ENCODE data around the gene PALLD.

Gene PALLD

DNA sequence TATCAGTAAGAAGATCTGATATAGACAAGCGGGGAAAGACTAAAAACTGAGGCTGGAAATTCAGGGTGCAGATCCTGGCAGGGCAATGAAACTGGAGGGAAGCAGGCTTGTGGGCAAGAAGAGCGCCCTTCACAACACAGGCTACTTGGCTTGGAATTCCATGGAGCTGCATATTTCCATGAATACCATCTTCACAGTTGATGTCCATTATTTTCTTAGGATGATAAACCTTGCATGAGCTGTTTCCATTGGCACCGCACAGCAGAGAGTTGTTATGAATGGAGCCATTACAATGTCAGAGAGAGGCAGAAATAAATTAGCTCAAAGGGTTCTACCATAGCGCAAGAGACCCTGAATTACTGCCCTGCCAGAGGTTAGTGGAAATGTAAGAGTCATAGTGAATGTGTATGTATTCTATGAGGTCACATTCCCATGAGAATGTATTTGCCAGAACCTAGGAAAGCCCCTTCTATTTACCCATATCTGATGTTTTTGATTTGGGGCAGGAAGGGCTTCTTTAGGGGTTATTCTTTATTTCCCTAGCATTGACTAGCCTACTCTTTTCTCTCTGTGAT is 215.6 kb downstream of the PALLD start:
- peaks cover 8% of the 10 kb centered on the region; the same call in 1 of the 2 replicates for H3K36me3 ChIP-seq (ENCODE audit: insufficient read depth, low read length)
- WGBS, result 95% methylated on average over 4 of the region's 4 CpGs

DNA sequence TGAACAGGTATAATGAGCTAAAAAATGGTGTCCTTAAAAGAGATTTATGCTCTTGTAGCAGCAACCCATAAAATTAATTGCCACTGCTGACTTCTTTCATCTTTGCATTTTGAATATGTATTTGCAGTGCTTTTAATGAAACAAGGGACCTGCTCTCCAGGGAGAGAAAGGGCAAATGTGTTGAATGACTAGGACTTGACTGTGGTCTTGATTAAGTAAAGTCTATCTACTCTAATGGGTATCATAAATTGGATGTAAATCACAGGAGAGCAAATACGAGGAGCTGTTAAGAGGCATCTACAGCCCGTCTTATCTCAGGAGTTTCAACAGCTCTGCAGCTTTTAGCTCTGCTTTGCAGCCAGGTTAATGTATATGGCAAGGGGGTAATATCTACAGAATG is 216.4 kb downstream of the PALLD start:
- Histone ChIP-seq H3K4me1 (ENCODE audit: insufficient read depth, low read length) (peaks cover 17% of the 10 kb centered on the region), H3K27ac (ENCODE audit: low read depth, low read length) (no peak overlapping the region), H3K9me3 (ENCODE audit: insufficient read depth, low read depth, low read length) (no peaks in the 10 kb centered on the region), H3K27me3 (ENCODE audit: insufficient read depth, low read length) (peaks cover 5% of the 10 kb centered on the region; the same call in 1 of the 2 replicates), H3K36me3 (ENCODE audit: insufficient read depth, low read length) (peaks cover 8% of the 10 kb centered on the region; the same call in 1 of the 2 replicates), H3K9ac (ENCODE audit: low read depth, low read length) (no peak overlapping the region), H3K4me3 (ENCODE audit: low read length) (no peak overlapping the region)
- WGBS, result 82% methylated on average over 2 of the region's 2 CpGs

More for the DNA sequence above, 215.6 kb downstream of the PALLD start:
- H3K9me3 ChIP-seq (ENCODE audit: insufficient read depth, low read depth, low read length), result no peaks in the 10 kb centered on the region
- no peak overlapping the region for H3K4me3 ChIP-seq (ENCODE audit: low read length)
- peaks cover 17% of the 10 kb centered on the region for H3K4me1 ChIP-seq (ENCODE audit: insufficient read depth, low read length)
- H3K9ac ChIP-seq (ENCODE audit: low read depth, low read length), result no peak overlapping the region
- H3K27me3 ChIP-seq (ENCODE audit: insufficient read depth, low read length), result peaks cover 5% of the 10 kb centered on the region; the same call in 1 of the 2 replicates
- no peak overlapping the region for H3K27ac ChIP-seq (ENCODE audit: low read depth, low read length)

DNA sequence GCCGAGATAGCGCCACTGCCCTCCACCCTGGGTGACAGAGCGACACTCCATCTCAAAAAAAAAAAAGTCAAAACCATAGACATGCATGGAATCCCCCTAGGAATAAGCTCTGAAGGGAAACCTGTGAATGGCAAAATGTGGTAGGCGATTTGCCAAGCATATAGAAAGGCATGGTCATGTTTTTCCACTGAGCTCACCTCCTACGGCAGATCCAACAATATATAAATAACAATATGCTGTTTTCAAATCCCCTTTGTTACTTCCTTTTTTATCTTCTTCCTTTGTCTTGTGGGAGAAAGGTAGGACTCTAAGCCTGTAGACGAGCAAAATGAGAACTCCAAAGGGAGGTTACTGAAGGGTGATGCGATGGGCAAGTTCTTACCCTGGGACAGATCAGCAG is 219.0 kb downstream of the PALLD start:
- no peak overlapping the region for H3K9ac ChIP-seq (ENCODE audit: low read depth, low read length)
- WGBS, result 63% methylated on average over 6 of the region's 7 CpGs
- no peaks in the 10 kb centered on the region for H3K9me3 ChIP-seq (ENCODE audit: insufficient read depth, low read depth, low read length)
- H3K27ac ChIP-seq (ENCODE audit: low read depth, low read length), result peak overlapping the region; percentile 21; the same call in 1 of the 2 replicates
- H3K36me3 ChIP-seq (ENCODE audit: insufficient read depth, low read length), result peaks cover 8% of the 10 kb centered on the region; the same call in 1 of the 2 replicates
- peaks cover 17% of the 10 kb centered on the region for H3K4me1 ChIP-seq (ENCODE audit: insufficient read depth, low read length)
- H3K4me3 ChIP-seq (ENCODE audit: low read length), result no peak overlapping the region
- H3K27me3 ChIP-seq (ENCODE audit: insufficient read depth, low read length), result peaks cover 5% of the 10 kb centered on the region; the same call in 1 of the 2 replicates

DNA sequence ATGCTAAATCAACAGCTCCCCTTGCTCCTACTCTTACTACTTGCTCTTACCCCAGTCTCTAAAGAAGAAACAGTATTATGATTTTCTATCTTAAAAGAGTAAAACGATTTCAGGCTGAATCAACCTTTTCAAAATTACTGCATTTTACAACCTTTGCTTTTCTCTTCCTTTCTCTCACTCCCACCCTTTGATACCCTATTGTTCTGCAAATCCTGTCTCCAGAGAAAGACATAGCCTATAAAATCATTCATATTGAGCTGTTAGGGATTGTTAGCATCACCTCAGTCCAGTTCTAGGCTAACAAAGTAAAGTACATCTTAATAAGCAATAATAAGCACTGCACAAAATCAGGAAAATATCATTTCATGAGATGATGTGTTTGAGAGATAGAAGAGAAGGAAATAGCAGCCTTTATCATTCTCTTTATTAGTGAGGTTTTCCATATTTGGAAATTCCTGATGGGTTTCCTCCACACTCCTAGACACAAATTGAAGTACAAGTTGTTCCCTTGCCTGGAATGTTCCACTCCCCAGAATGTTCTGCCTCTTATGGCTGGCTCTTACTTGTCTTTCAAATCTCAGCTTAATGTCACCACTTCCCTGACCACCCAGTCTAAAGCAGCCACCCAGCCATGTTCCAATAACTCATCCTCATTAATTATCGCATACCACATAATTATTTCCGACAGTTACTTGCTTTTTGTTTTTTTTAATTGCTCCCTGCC is 219.7 kb downstream of the PALLD start:
- peak overlapping the region; percentile 21; the same call in 1 of the 2 replicates for H3K27ac ChIP-seq (ENCODE audit: low read depth, low read length)
- H3K4me1 ChIP-seq (ENCODE audit: insufficient read depth, low read length), result peaks cover 17% of the 10 kb centered on the region
- no peak overlapping the region for H3K9ac ChIP-seq (ENCODE audit: low read depth, low read length)
- whole genome bisulfite sequencing, result 77% methylated on average over 3 of the region's 3 CpGs
- H3K36me3 ChIP-seq (ENCODE audit: insufficient read depth, low read length), result peaks cover 6% of the 10 kb centered on the region; the same call in 1 of the 2 replicates
- H3K4me3 ChIP-seq (ENCODE audit: low read length), result no peak overlapping the region
- no peaks in the 10 kb centered on the region for H3K9me3 ChIP-seq (ENCODE audit: insufficient read depth, low read depth, low read length)
- H3K27me3 ChIP-seq (ENCODE audit: insufficient read depth, low read length), result peaks cover 5% of the 10 kb centered on the region; the same call in 1 of the 2 replicates

DNA sequence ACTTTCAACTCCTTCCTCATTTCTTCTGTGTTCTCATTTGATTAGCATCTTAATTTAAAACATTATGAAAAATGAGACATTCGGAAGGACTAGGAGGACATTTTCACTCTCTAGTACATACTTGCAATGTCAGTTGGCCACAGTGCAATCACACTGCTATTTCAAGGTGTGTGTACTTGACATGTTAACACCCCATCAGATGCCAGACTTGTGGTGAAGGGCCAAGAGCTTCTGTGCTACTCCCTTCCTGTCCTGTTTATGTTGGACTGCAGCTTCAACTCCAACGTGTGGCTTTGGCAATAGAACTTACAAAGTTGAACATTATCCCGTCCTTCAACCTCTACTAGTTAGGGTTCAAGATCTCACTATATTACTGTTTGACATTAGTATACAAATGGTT is 221.0 kb downstream of the PALLD start:
- H3K4me1 ChIP-seq (ENCODE audit: insufficient read depth, low read length), result peaks cover 17% of the 10 kb centered on the region
- H3K27me3 ChIP-seq (ENCODE audit: insufficient read depth, low read length), result peaks cover 5% of the 10 kb centered on the region; the same call in 1 of the 2 replicates
- 56% methylated on average over 3 of the region's 3 CpGs for WGBS
- no peak overlapping the region for H3K4me3 ChIP-seq (ENCODE audit: low read length)
- H3K27ac ChIP-seq (ENCODE audit: low read depth, low read length), result no peak overlapping the region
- no peaks in the 10 kb centered on the region for H3K9me3 ChIP-seq (ENCODE audit: insufficient read depth, low read depth, low read length)
- H3K9ac ChIP-seq (ENCODE audit: low read depth, low read length), result no peak overlapping the region
- no peaks in the 10 kb centered on the region; the same call in 1 of the 2 replicates for H3K36me3 ChIP-seq (ENCODE audit: insufficient read depth, low read length)

DNA sequence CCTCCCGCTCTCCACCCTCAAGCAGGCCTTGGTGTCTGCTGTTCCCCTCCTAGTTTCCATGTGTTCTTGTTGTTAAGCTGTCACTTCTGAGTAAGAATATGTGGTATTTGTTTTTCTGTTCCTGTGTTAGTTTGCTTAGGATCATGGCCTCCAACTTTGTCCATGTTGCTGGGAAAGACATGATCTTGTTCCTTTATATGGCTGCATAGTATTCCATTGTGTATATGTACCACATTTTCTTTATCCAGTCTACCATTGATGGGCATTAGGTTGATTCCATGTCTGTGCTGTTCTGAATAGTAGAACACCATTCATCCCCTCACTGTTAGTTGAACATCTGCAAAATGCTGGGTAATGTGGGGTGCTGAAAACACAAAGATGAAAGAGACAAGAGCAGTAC is 222.9 kb downstream of the PALLD start:
- no peak overlapping the region for H3K9ac ChIP-seq (ENCODE audit: low read depth, low read length)
- H3K4me3 ChIP-seq (ENCODE audit: low read length), result no peak overlapping the region
- no peak overlapping the region for H3K27ac ChIP-seq (ENCODE audit: low read depth, low read length)
- H3K27me3 ChIP-seq (ENCODE audit: insufficient read depth, low read length), result peaks cover 5% of the 10 kb centered on the region; the same call in 1 of the 2 replicates
- H3K36me3 ChIP-seq (ENCODE audit: insufficient read depth, low read length), result no peaks in the 10 kb centered on the region; the same call in 1 of the 2 replicates
- H3K9me3 ChIP-seq (ENCODE audit: insufficient read depth, low read depth, low read length), result no peaks in the 10 kb centered on the region
- no CpG with 5 or more reads among the region's 1 CpG for WGBS
- peaks cover 22% of the 10 kb centered on the region for H3K4me1 ChIP-seq (ENCODE audit: insufficient read depth, low read length)

DNA sequence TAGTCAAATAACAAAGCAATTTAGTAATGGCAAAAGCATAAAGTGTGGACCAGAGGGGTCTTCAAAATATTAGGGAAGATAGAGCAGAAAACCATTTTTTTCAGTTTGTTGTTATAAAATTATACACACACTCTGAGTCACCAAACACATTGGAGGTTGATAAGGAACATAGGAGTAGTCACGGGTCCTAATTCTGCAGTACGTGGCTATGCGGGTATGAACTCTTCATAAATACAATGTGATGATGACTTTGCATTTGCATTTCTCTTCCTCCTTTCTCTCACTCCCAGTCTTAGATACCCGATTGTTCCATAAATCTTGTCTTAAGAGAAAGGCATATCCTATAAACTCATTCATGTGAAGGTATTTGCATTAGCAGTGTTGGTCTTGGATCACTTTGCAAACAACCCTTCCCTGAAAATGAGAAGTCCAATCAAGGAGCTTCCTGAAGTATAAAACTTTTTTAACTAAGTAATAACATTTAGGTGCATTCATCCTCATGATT is 223.6 kb downstream of the PALLD start:
- H3K27me3 ChIP-seq (ENCODE audit: insufficient read depth, low read length), result peaks cover 5% of the 10 kb centered on the region; the same call in 1 of the 2 replicates
- H3K4me1 ChIP-seq (ENCODE audit: insufficient read depth, low read length), result peaks cover 24% of the 10 kb centered on the region
- WGBS, result 95% methylated on average over 4 of the region's 4 CpGs
- no peak overlapping the region for H3K4me3 ChIP-seq (ENCODE audit: low read length)
- H3K9ac ChIP-seq (ENCODE audit: low read depth, low read length), result no peak overlapping the region
- H3K36me3 ChIP-seq (ENCODE audit: insufficient read depth, low read length), result no peaks in the 10 kb centered on the region
- H3K9me3 ChIP-seq (ENCODE audit: insufficient read depth, low read depth, low read length), result no peaks in the 10 kb centered on the region
- H3K27ac ChIP-seq (ENCODE audit: low read depth, low read length), result no peak overlapping the region

DNA sequence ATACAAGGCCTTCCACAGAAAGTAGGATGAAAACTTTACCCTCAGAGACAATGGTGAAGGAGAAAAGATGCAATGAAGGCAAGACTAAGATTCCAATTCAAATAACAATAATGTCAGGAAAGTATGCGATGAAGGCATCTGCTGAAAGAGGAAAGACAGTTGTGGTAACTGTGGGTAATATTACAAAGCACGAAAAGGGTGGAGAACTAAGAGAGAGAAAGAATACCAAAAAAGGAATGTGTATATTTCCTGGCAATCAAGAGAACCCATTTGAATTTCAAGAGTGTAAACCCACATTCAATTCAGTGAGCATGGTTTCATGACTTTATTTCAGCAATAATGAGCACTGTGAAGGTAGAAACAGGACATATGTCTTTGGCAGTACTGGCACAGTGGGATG is 225.5 kb downstream of the PALLD start:
- H3K4me1 ChIP-seq (ENCODE audit: insufficient read depth, low read length), result peaks cover 11% of the 10 kb centered on the region
- H3K9ac ChIP-seq (ENCODE audit: low read depth, low read length), result no peak overlapping the region
- no peak overlapping the region for H3K27ac ChIP-seq (ENCODE audit: low read depth, low read length)
- H3K9me3 ChIP-seq (ENCODE audit: insufficient read depth, low read depth, low read length), result peaks cover 6% of the 10 kb centered on the region; the same call in 1 of the 2 replicates
- H3K27me3 ChIP-seq (ENCODE audit: insufficient read depth, low read length), result no peaks in the 10 kb centered on the region
- 73% methylated on average over 2 of the region's 2 CpGs for WGBS
- H3K4me3 ChIP-seq (ENCODE audit: low read length), result no peak overlapping the region
- H3K36me3 ChIP-seq (ENCODE audit: insufficient read depth, low read length), result no peaks in the 10 kb centered on the region; the same call in 1 of the 2 replicates

DNA sequence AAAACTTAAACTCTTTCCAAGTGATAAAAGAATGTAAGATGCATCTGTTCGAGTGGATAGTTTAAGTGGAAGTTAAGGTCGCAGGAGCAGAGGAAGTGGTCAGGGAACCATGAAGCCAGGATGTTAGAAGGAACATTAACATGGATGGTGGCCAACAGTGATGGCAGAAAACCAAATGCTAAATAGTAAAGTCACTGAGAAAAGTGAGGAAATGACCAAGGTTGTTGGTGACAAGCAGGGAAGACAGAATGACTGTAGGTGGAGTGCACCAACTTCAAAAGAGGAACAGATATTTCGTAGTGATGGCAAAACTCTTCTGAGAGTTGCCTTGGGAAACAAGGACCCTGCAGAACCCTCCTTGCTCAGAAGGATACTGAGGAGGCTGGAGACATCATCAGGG is 226.2 kb downstream of the PALLD start:
- H3K4me3 ChIP-seq (ENCODE audit: low read length), result no peak overlapping the region

DNA sequence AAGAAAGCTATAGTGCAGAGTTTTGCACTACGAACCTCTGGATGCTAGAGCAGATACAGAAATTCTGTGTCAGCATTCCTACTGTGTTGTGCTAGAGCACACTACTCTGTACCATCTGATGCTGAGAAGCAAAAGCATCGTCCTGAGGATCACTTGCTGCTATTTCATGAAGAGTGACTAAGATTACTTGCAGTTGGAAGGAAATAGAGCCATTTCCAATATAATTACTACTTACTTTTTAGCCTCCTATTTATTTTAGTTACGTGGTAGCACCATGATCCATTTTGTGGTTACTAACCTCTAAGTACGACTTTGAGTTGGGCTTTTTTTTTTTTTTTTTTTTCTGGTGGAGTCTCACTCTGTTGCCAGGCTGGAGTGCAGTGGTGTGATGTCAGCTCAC is 226.7 kb downstream of the PALLD start:
- Histone ChIP-seq H3K4me1 (ENCODE audit: insufficient read depth, low read length) (peaks cover 11% of the 10 kb centered on the region), H3K9ac (ENCODE audit: low read depth, low read length) (no peak overlapping the region), H3K27me3 (ENCODE audit: insufficient read depth, low read length) (no peaks in the 10 kb centered on the region), H3K36me3 (ENCODE audit: insufficient read depth, low read length) (no peaks in the 10 kb centered on the region; the same call in 1 of the 2 replicates), H3K4me3 (ENCODE audit: low read length) (no peak overlapping the region), H3K27ac (ENCODE audit: low read depth, low read length) (no peak overlapping the region), H3K9me3 (ENCODE audit: insufficient read depth, low read depth, low read length) (peaks cover 8% of the 10 kb centered on the region; the same call in 1 of the 2 replicates)
- 95% methylated on average over 4 of the region's 4 CpGs for WGBS

More for the DNA sequence above, 226.2 kb downstream of the PALLD start:
- peaks cover 11% of the 10 kb centered on the region for H3K4me1 ChIP-seq (ENCODE audit: insufficient read depth, low read length)
- no peak overlapping the region for H3K9ac ChIP-seq (ENCODE audit: low read depth, low read length)
- H3K9me3 ChIP-seq (ENCODE audit: insufficient read depth, low read depth, low read length), result peaks cover 8% of the 10 kb centered on the region; the same call in 1 of the 2 replicates
- 93% methylated on average over 3 of the region's 3 CpGs for WGBS
- H3K36me3 ChIP-seq (ENCODE audit: insufficient read depth, low read length), result no peaks in the 10 kb centered on the region; the same call in 1 of the 2 replicates
- no peak overlapping the region for H3K27ac ChIP-seq (ENCODE audit: low read depth, low read length)
- no peaks in the 10 kb centered on the region for H3K27me3 ChIP-seq (ENCODE audit: insufficient read depth, low read length)

DNA sequence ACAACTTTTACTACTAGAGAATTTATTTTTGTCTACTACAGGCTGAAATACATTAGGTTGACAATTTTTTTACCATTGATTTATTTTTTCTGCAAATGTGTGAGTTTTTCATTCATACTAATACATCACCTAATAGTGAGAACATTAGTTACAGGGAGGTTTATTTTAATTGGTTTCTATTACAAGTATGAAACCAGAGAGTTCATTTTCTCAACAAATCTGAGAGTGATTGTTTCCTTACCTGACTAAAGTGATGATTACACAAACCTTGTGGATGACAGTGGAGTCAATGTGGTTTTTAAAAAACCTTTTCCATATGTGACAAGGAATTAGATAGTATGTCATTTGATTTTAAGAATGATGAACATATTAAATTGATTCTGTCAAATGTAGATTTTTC is 227.4 kb downstream of the PALLD start:
- Histone ChIP-seq H3K9me3 (ENCODE audit: insufficient read depth, low read depth, low read length) (peaks cover 8% of the 10 kb centered on the region; the same call in 1 of the 2 replicates), H3K4me1 (ENCODE audit: insufficient read depth, low read length) (peaks cover 11% of the 10 kb centered on the region), H3K4me3 (ENCODE audit: low read length) (no peak overlapping the region), H3K9ac (ENCODE audit: low read depth, low read length) (no peak overlapping the region), H3K36me3 (ENCODE audit: insufficient read depth, low read length) (no peaks in the 10 kb centered on the region; the same call in 1 of the 2 replicates), H3K27me3 (ENCODE audit: insufficient read depth, low read length) (no peaks in the 10 kb centered on the region), H3K27ac (ENCODE audit: low read depth, low read length) (no peak overlapping the region; the same call in 1 of the 2 replicates)
